CD8-positive, alpha-beta memory T cell (primary cell): ENCODE measurements around the gene ZNF500. TPM values are rescaled to one million over a fixed set of nuclear protein-coding genes. Genes with fewer than 3 reads are reported as not detected.

Source experiments
- CTCF ChIA-PET: fragments of 350-600 bp; sonication (Branson Sonifier 250); formaldehyde crosslinking; loops from one replicate; lab custom pipeline; 2021; ENCODE audit warnings: antibody characterized with exemption; lab: Charles Lee
- POLR2A ChIA-PET: fragments of 350-600 bp; sonication (Branson Sonifier 250); formaldehyde crosslinking; loops from one replicate; lab custom pipeline; 2021; ENCODE audit warnings: antibody characterized with exemption; lab: Charles Lee
- DNase-seq, 5 donors: peaks; one replicate each; pipeline versions ENCODE4 v3.0.0 to v3.0.0-alpha.2; 2020 to 2022; ENCODE audit warnings: mixed read lengths in 1 of 5
- H3K27ac ChIP-seq: one replicate; pipeline ENCODE4 v1.7.0; 2013; ENCODE audit warnings: low read depth, mild to moderate bottlenecking, low read length, moderate library complexity
- H3K27me3 ChIP-seq: 2 replicates; pipeline ENCODE4 v1.7.0; 2013; ENCODE audit warnings: low read length, mild to moderate bottlenecking; ENCODE audit not compliant: insufficient read depth, poor library complexity, severe bottlenecking
- H3K36me3 ChIP-seq: 2 replicates; pipeline ENCODE4 v1.7.0; 2013; ENCODE audit warnings: mild to moderate bottlenecking, low read length, moderate library complexity; ENCODE audit not compliant: insufficient read depth
- H3K4me1 ChIP-seq: 2 replicates; pipeline ENCODE4 v1.7.0; 2013; ENCODE audit warnings: mild to moderate bottlenecking, low read length, moderate library complexity; ENCODE audit not compliant: insufficient read depth
- H3K4me3 ChIP-seq: 2 replicates; pipeline ENCODE4 v1.7.0; 2013; ENCODE audit warnings: mild to moderate bottlenecking, low read length
- H3K9me3 ChIP-seq: 2 replicates; pipeline ENCODE4 v1.7.0; 2013; ENCODE audit warnings: mild to moderate bottlenecking, low read length
- H3K27ac Mint-ChIP-seq, 8 donors: one replicate each; pipeline ENCODE4 v1.8.0; 2020 to 2021; ENCODE audit warnings: mixed read lengths in 8 of 8, mild to moderate bottlenecking in 6 of 8, inconsistent platforms in 3 of 8, moderate library complexity in 3 of 8
- H3K27me3 Mint-ChIP-seq, 2 donors: one replicate each; pipeline ENCODE4 v1.8.0; 2020 to 2021; ENCODE audit warnings: mixed read lengths in 2 of 2, mild to moderate bottlenecking in 1 of 2, moderate library complexity in 1 of 2
- H3K36me3 Mint-ChIP-seq, 3 donors: one replicate each; pipeline ENCODE4 v1.8.0; 2020 to 2021; ENCODE audit warnings: mixed read lengths in 3 of 3, inconsistent platforms in 1 of 3, mild to moderate bottlenecking in 1 of 3
- H3K4me1 Mint-ChIP-seq, 3 donors: one replicate each; pipeline ENCODE4 v1.8.0; 2020 to 2021; ENCODE audit warnings: mixed read lengths in 3 of 3, inconsistent platforms in 1 of 3, mild to moderate bottlenecking in 1 of 3
- H3K4me3 Mint-ChIP-seq, 7 donors: one replicate each; pipeline ENCODE4 v1.8.0; 2020 to 2021; ENCODE audit warnings: mixed read lengths in 7 of 7, mild to moderate bottlenecking in 6 of 7, moderate library complexity in 4 of 7, inconsistent platforms in 2 of 7
- H3K9me3 Mint-ChIP-seq, 5 donors: one replicate each; pipeline ENCODE4 v1.8.0; 2020 to 2022; ENCODE audit warnings: mixed read lengths in 5 of 5, mild to moderate bottlenecking in 3 of 5, moderate library complexity in 2 of 5, inconsistent platforms in 1 of 5
- polyA plus RNA-seq: library from polyadenylated mRNA; unstranded; fragments of 300-500 nt; fragmentation: Illumina TruSeq; gene quantifications from one replicate; pipeline ENCODE4 v1.2.3, GENCODE V29; 2021
- total RNA-seq, 2 experiments: library from RNA; stranded (reverse); gene quantifications; one replicate each; pipeline ENCODE4 v1.2.3, GENCODE V29; 2021

ZNF500 gene
- total and polyA plus RNA-seq, 3 experiments from 2014 or later: 12.7 to 15.2 (median 13.7) TPM

DNA sequence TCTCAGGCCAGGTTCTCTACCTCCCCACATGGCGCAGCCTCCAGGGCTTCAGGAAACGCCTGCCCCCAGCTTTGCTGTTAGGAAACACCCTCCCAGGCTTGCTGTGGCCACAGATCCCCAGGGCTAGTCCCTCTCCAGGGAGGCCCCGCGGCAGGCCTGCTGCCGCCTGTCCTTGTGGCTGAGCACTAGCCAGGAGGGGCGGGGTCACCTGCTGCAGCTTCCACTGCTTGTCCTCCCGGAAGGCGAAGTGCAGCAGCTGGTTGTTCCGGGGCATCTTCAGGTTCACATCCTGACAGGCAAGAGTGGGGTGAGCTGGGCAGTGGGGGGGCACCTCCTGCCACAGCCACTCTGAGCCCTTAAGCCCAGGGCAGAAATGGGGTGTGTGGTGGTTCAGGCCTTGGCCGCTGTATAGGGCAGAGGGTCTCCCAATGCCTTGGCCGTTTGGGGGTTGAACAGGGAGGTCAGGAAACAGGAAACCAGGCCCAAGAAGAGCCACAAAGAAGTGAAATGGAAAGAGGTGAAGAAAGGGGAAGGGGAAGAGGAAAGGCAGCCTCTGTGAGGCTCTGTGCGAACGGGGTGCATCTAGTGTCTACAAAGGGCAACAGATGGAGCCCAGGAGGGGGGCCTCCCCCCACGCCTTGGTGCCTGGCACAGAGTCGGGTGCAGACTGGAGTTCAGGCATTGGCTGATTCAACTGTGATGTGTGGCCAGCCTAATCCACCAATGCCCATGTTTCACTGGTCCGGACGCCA lies 33.5 kb upstream of the ZNF500 start:
- H3K27ac Mint-ChIP-seq: peak overlapping the region in 6 of 8 donors; percentile 43 to 93 (median 66)
- Histone ChIP-seq H3K27ac (no peak overlapping the region), H3K36me3 (no peaks in the 10 kb centered on the region), H3K27me3 (no peaks in the 10 kb centered on the region), H3K4me1 (peaks cover 16% of the 10 kb centered on the region), H3K9me3 (no peaks in the 10 kb centered on the region), H3K4me3 (no peak overlapping the region)
- H3K4me1 Mint-ChIP-seq: peaks cover 9 to 25% (median 10%) of the 10 kb centered on the region in 3 donors
- no peaks in the 10 kb centered on the region for H3K27me3 Mint-ChIP-seq
- ChIA-PET POLR2A (no interaction called here), CTCF (no interaction called here)
- no peaks in the 10 kb centered on the region for H3K9me3 Mint-ChIP-seq
- H3K4me3 Mint-ChIP-seq: peak overlapping the region; percentile 24 to 95 (median 56)
- peaks cover 0 to 14% (median 3%) of the 10 kb centered on the region in 3 donors for H3K36me3 Mint-ChIP-seq
- DNase-seq: no peak

DNA sequence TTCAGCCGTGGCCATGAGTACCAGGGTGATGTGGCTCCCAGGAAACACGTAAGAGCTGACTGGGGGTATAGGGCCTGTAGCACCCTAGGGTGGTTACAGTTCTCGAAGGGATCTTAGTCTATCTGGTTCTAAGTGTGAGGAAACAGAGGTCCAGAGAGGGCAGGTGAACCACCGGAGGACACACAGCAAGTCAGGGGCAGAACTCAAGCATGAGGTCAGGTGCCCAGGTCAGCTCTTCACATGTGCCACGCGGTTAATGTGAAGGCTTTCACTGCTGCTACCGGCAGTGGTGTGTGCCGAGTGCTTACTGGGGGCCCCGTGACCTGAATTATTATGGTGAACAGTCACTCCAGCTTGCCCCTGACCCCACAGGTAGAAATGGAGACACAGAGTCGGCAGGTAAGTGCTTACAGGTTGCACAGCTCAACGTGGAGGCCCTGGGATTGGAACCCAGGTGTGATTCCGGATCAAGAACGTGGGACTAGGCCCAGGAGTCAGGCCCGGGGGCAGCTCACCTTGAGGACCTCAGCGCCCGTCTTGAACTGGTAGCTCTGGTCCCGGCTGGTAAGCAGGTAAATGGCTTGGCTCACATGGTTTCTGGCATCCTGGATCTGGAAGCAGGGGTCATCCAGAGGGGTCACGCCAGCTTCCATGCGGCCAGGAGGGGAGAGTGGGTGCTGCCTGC lies 32.4 kb upstream of the ZNF500 start:
- Histone ChIP-seq H3K27ac (no peak overlapping the region), H3K4me3 (no peak overlapping the region), H3K27me3 (no peaks in the 10 kb centered on the region), H3K4me1 (peaks cover 16% of the 10 kb centered on the region), H3K36me3 (no peaks in the 10 kb centered on the region), H3K9me3 (no peaks in the 10 kb centered on the region)
- peaks cover 0 to 3% (median 2%) of the 10 kb centered on the region in 3 donors for H3K36me3 Mint-ChIP-seq
- DNase-seq: no peak
- peak overlapping the region in 2 of 7 donors; percentile 19 to 46 for H3K4me3 Mint-ChIP-seq
- ChIA-PET CTCF (no interaction called here), POLR2A (no interaction called here)
- H3K27me3 Mint-ChIP-seq: no peaks in the 10 kb centered on the region
- peak overlapping the region in 2 of 8 donors; percentile 7 to 56 for H3K27ac Mint-ChIP-seq
- no peaks in the 10 kb centered on the region for H3K9me3 Mint-ChIP-seq
- peaks cover 9 to 25% (median 10%) of the 10 kb centered on the region in 3 donors for H3K4me1 Mint-ChIP-seq

DNA sequence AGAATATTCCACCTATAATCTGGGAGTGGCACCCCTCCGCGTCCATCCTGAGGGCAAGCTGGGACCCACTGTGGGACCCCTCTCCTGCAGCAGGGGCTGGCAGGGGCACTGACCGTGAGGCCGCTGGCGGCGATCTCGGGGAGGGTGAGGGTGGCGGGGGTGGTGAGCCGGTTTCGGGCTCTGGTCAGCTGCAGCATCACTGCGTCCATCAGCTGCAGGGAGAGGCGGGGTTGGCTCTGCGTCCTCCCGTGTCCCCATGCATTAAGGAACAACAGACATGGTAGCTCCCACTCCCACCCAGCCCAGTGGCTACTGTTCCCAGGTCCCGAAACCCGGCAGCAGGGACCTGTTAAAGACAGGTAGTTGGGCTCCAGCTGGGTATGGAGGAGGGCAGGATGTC lies 31.5 kb upstream of the ZNF500 start:
- POLR2A ChIA-PET: no interaction called here
- CTCF ChIA-PET: no interaction called here
- peaks cover 0 to 2% (median 1%) of the 10 kb centered on the region in 3 donors for H3K36me3 Mint-ChIP-seq

DNA sequence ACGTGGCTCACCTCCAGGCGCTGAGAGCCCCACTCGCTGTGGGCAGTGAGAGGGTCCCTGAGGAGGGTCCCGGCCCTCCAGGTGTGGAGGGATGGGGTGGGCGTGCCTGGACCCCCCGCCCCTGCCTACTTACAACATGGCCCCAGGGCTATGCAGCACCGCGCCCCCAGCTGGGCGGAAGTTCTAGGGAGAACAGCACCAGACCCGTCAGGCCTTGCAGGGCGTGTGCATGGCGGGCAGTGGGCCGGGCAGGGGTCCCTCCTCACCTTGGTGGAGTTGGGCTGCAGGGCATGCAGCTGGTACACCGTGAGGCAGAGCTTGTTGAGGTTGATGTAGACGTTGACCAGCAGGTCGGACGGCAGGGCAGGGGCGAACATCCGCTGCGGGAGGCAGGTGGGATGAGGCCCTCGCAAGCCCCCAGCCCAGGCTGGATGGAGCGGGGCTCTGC lies 30.9 kb upstream of the ZNF500 start:
- H3K4me3 Mint-ChIP-seq: no peak overlapping the region
- H3K27ac Mint-ChIP-seq: no peak overlapping the region
- no peak overlapping the region for H3K27ac ChIP-seq
- ChIA-PET CTCF (no interaction called here), POLR2A (no interaction called here)
- no peaks in the 10 kb centered on the region for H3K9me3 Mint-ChIP-seq
- no peaks in the 10 kb centered on the region for H3K27me3 ChIP-seq
- H3K4me3 ChIP-seq: no peak overlapping the region
- H3K9me3 ChIP-seq: no peaks in the 10 kb centered on the region
- H3K27me3 Mint-ChIP-seq: no peaks in the 10 kb centered on the region
- no peak for DNase-seq
- H3K4me1 Mint-ChIP-seq: peaks cover under 1 to 15% (median 4%) of the 10 kb centered on the region in 3 donors
- H3K36me3 Mint-ChIP-seq: peaks cover 0 to 2% (median under 1%) of the 10 kb centered on the region in 3 donors
- no peaks in the 10 kb centered on the region for H3K36me3 ChIP-seq
- peaks cover 16% of the 10 kb centered on the region for H3K4me1 ChIP-seq

More for the DNA sequence above, 31.5 kb upstream of the ZNF500 start:
- no peak overlapping the region for H3K4me3 Mint-ChIP-seq
- no peak for DNase-seq
- Histone ChIP-seq H3K4me3 (no peak overlapping the region), H3K27ac (no peak overlapping the region), H3K36me3 (no peaks in the 10 kb centered on the region), H3K27me3 (no peaks in the 10 kb centered on the region), H3K9me3 (no peaks in the 10 kb centered on the region), H3K4me1 (peaks cover 16% of the 10 kb centered on the region)
- peaks cover 7 to 22% (median 9%) of the 10 kb centered on the region in 3 donors for H3K4me1 Mint-ChIP-seq
- H3K27me3 Mint-ChIP-seq: no peaks in the 10 kb centered on the region
- H3K9me3 Mint-ChIP-seq: no peaks in the 10 kb centered on the region
- no peak overlapping the region for H3K27ac Mint-ChIP-seq

DNA sequence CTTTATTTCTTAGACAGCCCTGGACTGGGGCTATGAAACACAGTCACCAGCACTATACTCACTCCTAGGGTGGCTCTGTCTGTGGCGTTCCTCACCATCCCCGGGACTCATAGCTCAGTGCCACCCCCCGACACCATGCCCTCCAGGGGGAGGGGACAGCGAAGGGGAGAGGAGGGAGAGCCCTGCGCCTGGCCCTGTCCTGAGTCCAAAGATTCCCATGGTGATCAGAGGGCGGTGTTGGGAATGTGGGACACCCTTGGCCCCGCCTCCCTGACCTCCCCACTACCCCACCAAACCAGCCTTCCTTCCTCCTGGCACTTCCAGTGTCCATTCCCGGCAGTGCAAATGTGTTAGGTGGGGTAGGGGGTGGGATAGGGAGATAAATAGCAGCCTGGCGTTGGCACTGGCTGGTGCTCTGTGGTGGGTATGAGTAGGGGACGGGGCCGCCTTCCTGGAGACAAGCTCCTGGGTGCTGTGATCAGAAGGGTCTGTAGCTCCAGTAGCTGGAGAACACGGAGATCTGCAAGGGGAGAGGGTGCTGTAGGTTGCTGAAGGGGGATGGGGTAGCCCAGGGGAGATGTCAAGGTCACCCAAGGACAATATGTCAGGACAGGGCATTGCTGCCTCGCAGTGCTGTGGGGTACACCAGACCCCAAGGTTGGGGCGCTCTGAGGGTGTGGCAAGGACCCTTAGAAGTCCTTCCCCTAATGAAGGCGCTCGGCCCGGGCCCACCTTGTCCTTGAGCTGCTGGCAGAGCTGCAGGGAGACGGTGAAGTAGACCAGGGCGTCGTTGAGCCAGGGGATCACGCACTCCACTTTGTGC lies 30.2 kb upstream of the ZNF500 start:
- no peak overlapping the region for H3K4me3 Mint-ChIP-seq
- no peak overlapping the region for H3K4me3 ChIP-seq
- H3K27me3 ChIP-seq: no peaks in the 10 kb centered on the region
- H3K4me1 ChIP-seq: peaks cover 16% of the 10 kb centered on the region
- H3K4me1 Mint-ChIP-seq: peaks cover 0 to 14% (median 4%) of the 10 kb centered on the region in 3 donors
- peaks cover 0 to 2% (median 0%) of the 10 kb centered on the region in 3 donors for H3K36me3 Mint-ChIP-seq
- ChIA-PET CTCF (no interaction called here), POLR2A (no interaction called here)
- no peaks in the 10 kb centered on the region for H3K9me3 ChIP-seq
- H3K27ac ChIP-seq: no peak overlapping the region
- no peaks in the 10 kb centered on the region for H3K27me3 Mint-ChIP-seq
- H3K27ac Mint-ChIP-seq: no peak overlapping the region
- H3K9me3 Mint-ChIP-seq: no peaks in the 10 kb centered on the region
- no peak for DNase-seq
- H3K36me3 ChIP-seq: no peaks in the 10 kb centered on the region

DNA sequence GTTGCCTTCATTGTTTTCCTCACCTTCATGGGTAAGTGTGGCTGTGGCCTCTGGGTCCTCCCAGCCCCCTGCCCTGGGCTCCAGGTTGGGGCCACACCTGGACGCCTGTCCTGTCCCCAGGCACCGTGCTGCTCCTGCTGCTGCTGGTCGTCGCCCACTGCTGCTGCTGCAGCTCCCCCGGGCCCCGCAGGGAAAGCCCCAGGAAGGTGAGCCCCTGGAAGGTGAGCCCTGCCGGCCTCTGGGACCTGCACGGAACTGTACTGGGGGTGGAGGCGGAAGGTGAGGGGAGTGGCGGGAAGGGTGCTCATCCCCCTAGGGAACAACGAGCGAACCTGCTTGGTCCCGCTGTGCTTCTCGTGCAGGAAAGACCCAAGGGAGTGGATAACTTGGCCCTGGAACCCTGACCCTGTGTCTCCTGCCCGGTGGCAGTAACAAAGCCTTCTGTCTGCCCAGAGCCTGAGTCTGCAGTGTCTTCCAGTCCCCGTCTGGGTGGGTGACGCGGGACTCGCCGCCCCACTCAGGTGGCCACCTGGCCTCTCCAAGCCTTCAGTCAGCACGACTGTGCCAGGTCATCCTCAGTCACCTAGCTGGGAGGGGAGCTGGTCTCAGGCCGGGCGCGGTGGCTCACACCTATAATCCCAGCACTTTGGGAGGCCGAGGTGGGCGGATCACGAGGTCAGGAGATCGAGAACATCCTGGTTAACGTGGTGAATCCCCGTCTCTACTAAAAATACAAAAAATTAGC lies 29.0 kb upstream of the ZNF500 start:
- Histone ChIP-seq H3K27ac (no peak overlapping the region), H3K36me3 (no peaks in the 10 kb centered on the region), H3K4me3 (no peak overlapping the region), H3K9me3 (no peaks in the 10 kb centered on the region), H3K27me3 (no peaks in the 10 kb centered on the region), H3K4me1 (peaks cover 5% of the 10 kb centered on the region)
- Mint-ChIP-seq H3K27ac (no peak overlapping the region), H3K36me3 (peaks cover 0 to 2% (median 0%) of the 10 kb centered on the region in 3 donors), H3K9me3 (no peaks in the 10 kb centered on the region), H3K27me3 (peaks cover 0 to 2% of the 10 kb centered on the region in 2 donors), H3K4me1 (peaks cover 0 to 7% (median 1%) of the 10 kb centered on the region in 3 donors), H3K4me3 (no peak overlapping the region)
- ChIA-PET POLR2A (no interaction called here), CTCF (no interaction called here)
- DNase-seq: no peak

DNA sequence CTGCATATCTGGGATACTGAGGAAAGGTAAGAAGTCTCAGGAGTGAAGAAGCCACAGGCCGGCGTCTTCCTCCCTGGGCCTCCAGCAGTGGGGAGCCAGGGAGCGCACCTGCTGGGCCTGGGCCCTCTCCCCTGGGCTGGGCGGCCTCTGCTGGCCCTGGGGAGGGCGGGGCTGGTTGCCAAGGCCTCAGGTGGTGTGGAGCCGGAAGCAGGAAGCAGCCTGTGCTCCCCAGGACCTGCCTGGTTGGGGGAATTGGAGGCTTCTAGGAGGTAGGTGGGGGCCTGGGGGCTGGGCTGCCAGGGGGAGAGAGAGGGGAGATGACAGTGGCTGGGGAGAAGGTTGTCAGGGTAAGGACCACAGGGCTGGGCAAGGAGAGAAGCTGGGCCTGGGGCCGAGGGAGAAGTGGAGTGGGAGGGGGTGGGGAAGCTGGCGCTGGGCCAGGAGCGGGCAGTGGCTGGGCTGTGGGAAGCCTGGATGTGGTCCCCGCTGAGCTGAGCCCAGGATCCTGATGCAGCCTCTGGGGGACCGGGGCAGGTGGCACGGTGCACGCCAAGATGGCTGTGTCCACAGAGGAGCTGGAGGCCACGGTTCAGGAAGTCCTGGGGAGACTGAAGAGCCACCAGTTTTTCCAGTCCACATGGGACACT lies 28.3 kb upstream of the ZNF500 start, which contains the start of gene SMIM22:
Gene SMIM22, plus strand, starts transcription at position 189 of the 647 bp plus-strand sequence. Its CDS starts 366 bp downstream, at position 555.
- H3K27ac Mint-ChIP-seq: no peak within 1 kb of the TSS
- Histone ChIP-seq H3K36me3 (no peaks in the 10 kb centered on the region), H3K4me3 (no peak within 1 kb of the TSS), H3K4me1 (no peaks in the 10 kb centered on the region), H3K9me3 (no peaks in the 10 kb centered on the region), H3K27me3 (no peaks in the 10 kb centered on the region), H3K27ac (no peak within 1 kb of the TSS)
- H3K4me1 Mint-ChIP-seq: no peaks in the 10 kb centered on the region
- H3K4me3 Mint-ChIP-seq: no peak within 1 kb of the TSS
- POLR2A ChIA-PET: no interaction called here
- H3K36me3 Mint-ChIP-seq: peaks cover 0 to 2% (median 0%) of the 10 kb centered on the region in 3 donors
- no peak for DNase-seq
- H3K27me3 Mint-ChIP-seq: peaks cover 0 to 3% of the 10 kb centered on the region in 2 donors
- H3K9me3 Mint-ChIP-seq: no peaks in the 10 kb centered on the region
- CTCF ChIA-PET: no interaction called here
